BJ (cell line): ENCODE measurements around the gene C16orf86. TPM values are rescaled to one million over a fixed set of nuclear protein-coding genes. Genes with fewer than 3 reads are reported as not detected.

Experiments
- CTCF ChIA-PET: fragments of 350-600 bp; formaldehyde crosslinking; extraction: SDS; loops from one replicate; lab custom pipeline; 2021; ENCODE audit warnings: antibody characterized with exemption, inconsistent platforms; lab: Yijun Ruan, JAX
- POLR2A ChIA-PET: fragments of 300-600 bp; sonication (Branson Sonifier 250); formaldehyde crosslinking; extraction: SDS; loops from one replicate; lab custom pipeline; 2021; ENCODE audit warnings: antibody characterized with exemption; lab: Charles Lee
- DNase-seq: peaks from one replicate; pipeline ENCODE4 v3.0.0-alpha.2; 2011; ENCODE audit warnings: low read depth
- H3K27me3 ChIP-seq: 2 replicates; pipeline ENCODE4 v1.6.0; 2011; ENCODE audit warnings: low read length; ENCODE audit not compliant: control insufficient read depth, insufficient read depth
- H3K36me3 ChIP-seq: 2 replicates; pipeline ENCODE4 v1.5.1; 2011; ENCODE audit warnings: low read length; ENCODE audit not compliant: control insufficient read depth, insufficient read depth
- H3K4me3 ChIP-seq: 2 replicates; pipeline ENCODE4 v1.5.1; 2011; ENCODE audit warnings: low read depth, mild to moderate bottlenecking, control low read depth, low read length
- CTCF ChIP-seq: IDR thresholded peaks from 2 replicates; pipeline ENCODE4 v1.5.1; 2011; ENCODE audit warnings: low read depth, mild to moderate bottlenecking, control low read depth, inconsistent platforms, low read length, moderate library complexity; ENCODE audit not compliant: insufficient read depth
- polyA plus RNA-seq: library from polyadenylated mRNA; depleted of rRNA; stranded (reverse); fragments of >200 nt; gene quantifications from 2 replicates; pipeline ENCODE4 v1.2.3, GENCODE V29; 2011

C16orf86 gene
- polyA plus RNA-seq, 1 experiment, result 1.5 TPM

GRCh38 chr16:67701420-67701819 lies 34.8 kb downstream of the C16orf86 start:
- H3K27me3 ChIP-seq, result no peaks in the 10 kb centered on the region
- ChIA-PET POLR2A (no interaction called here), CTCF (interaction anchor here (1.1 to 1.4 kb wide), 2 partner anchors 9 to 29 kb away, joined by 3 to 4 read pairs; no protein-coding TSS in a partner anchor)
- DNase-seq, result no peak
- H3K4me3 ChIP-seq, result no peak overlapping the region
- no peak for TF ChIP-seq CTCF
- H3K36me3 ChIP-seq, result peaks cover 1% of the 10 kb centered on the region; the same call in 1 of the 2 replicates

GRCh38 chr16:67702130-67702529 lies 35.5 kb downstream of the C16orf86 start:
- Histone ChIP-seq H3K36me3 (peaks cover 1% of the 10 kb centered on the region; the same call in 1 of the 2 replicates), H3K4me3 (no peak overlapping the region), H3K27me3 (no peaks in the 10 kb centered on the region)
- no peak for DNase-seq
- POLR2A ChIA-PET, result no interaction called here
- TF ChIP-seq CTCF, result no peak
- CTCF ChIA-PET, result interaction anchor here (1.1 to 1.4 kb wide), 2 partner anchors 10 to 29 kb away, joined by 3 to 4 read pairs; no protein-coding TSS in a partner anchor

- Histone ChIP-seq H3K4me3 (no peak overlapping the region), H3K36me3 (peaks cover 1% of the 10 kb centered on the region; the same call in 1 of the 2 replicates), H3K27me3 (no peaks in the 10 kb centered on the region)
- no peak for DNase-seq
- TF ChIP-seq CTCF, result no peak
- CTCF ChIA-PET, result no interaction called here
- POLR2A ChIA-PET, result interaction anchor here (0.6 kb wide), 1 partner anchor 11 kb away, joined by 5 read pairs; no protein-coding TSS in a partner anchor
Observed at GRCh38 chr16:67703626-67704025, 37.0 kb downstream of the C16orf86 start.

- H3K27me3 ChIP-seq, result no peaks in the 10 kb centered on the region
- TF ChIP-seq CTCF, result no peak
- DNase-seq, result no peak
- H3K4me3 ChIP-seq, result no peak overlapping the region
- POLR2A ChIA-PET, result interaction anchor here (0.6 kb wide), 1 partner anchor 11 kb away, joined by 5 read pairs; no protein-coding TSS in a partner anchor
- H3K36me3 ChIP-seq, result peaks cover 1% of the 10 kb centered on the region; the same call in 1 of the 2 replicates
- CTCF ChIA-PET, result interaction anchor here (0.6 to 1.3 kb wide), 2 partner anchors 112 to 183 kb away, joined by 3 to 5 read pairs; no protein-coding TSS in a partner anchor
Observed at GRCh38 chr16:67704110-67704509, 37.5 kb downstream of the C16orf86 start.

- Histone ChIP-seq H3K36me3 (no peaks in the 10 kb centered on the region), H3K4me3 (no peak overlapping the region), H3K27me3 (no peaks in the 10 kb centered on the region)
- DNase-seq, result no peak
- CTCF ChIA-PET, result no interaction called here
- POLR2A ChIA-PET, result no interaction called here
- no peak for TF ChIP-seq CTCF
Observed at GRCh38 chr16:67707210-67707609, 40.6 kb downstream of the C16orf86 start.
